ENCODE results near the gene TRIM28.
"Not testable (repeated sequence)": the region's sequence is repeated elsewhere in the genome, so short reads cannot be mapped to it uniquely, and the experiment has no call there.

TRIM28 gene

GRCh38 chr19:58543826-58544590, at the start of gene TRIM28:
TSS of gene TRIM28 (plus strand) at chr19:58544064. CDS start at chr19:58544758, 694 bp downstream.
- DNase-seq, result no peak

GRCh38 chr19:58497634-58498170, 46.2 kb upstream of the TRIM28 start:
- no peak for DNase-seq

GRCh38 chr19:58498316-58499020, 45.4 kb upstream of the TRIM28 start:
- DNase-seq, result no peak

- DNase-seq, result peak; percentile 98
These were observed 44.6 kb upstream of the TRIM28 start for GRCh38 chr19:58499021-58499927.

GRCh38 chr19:58500242-58500641, 43.6 kb upstream of the TRIM28 start:
- no peak for DNase-seq

GRCh38 chr19:58507602-58508223, 36.2 kb upstream of the TRIM28 start:
- DNase-seq, result not testable (repeated sequence)

GRCh38 chr19:58509731-58510083, 34.2 kb upstream of the TRIM28 start:
- no peak for DNase-seq

GRCh38 chr19:58510084-58510862, 33.6 kb upstream of the TRIM28 start:
- no peak for DNase-seq

- no peak for DNase-seq
These were observed 32.3 kb upstream of the TRIM28 start, which contains the start of gene SLC27A5 for GRCh38 chr19:58511353-58512208. TSS of gene SLC27A5 (minus strand) at chr19:58511992. CDS start at chr19:58511955, 37 bp downstream.

GRCh38 chr19:58513213-58513693, 30.6 kb upstream of the TRIM28 start:
- DNase-seq, result no peak

- peak; percentile 72 to 95 for DNase-seq
These were observed 29.9 kb upstream of the TRIM28 start for GRCh38 chr19:58513694-58514563.

GRCh38 chr19:58514564-58515022, 29.3 kb upstream of the TRIM28 start:
- no peak for DNase-seq

GRCh38 chr19:58515259-58515658, 28.6 kb upstream of the TRIM28 start:
- no peak for DNase-seq

- no peak for DNase-seq
These were observed 27.5 kb upstream of the TRIM28 start for GRCh38 chr19:58516246-58516836.

- no peak for DNase-seq
These were observed 26.7 kb upstream of the TRIM28 start for GRCh38 chr19:58516964-58517833.

- DNase-seq, result no peak
These were observed 25.4 kb upstream of the TRIM28 start for GRCh38 chr19:58518256-58519086.

- DNase-seq, result peak; percentile 64 to 85
These were observed 24.8 kb upstream of the TRIM28 start for GRCh38 chr19:58519087-58519354.

All from NCI-H524 (cell line).